Caco-2 (cell line): Measurements from ENCODE around the gene ANKRD36B. TPM values are rescaled to one million over a fixed set of nuclear protein-coding genes. Genes with fewer than 3 reads are reported as not detected.
A peak's percentile ranks its signal among the peaks of the same experiment; 100 is the strongest.
"Not testable (repeated sequence)": the region's sequence is repeated elsewhere in the genome, so short reads cannot be mapped to it uniquely, and the experiment has no call there.

Source experiments
- BruUV-seq: library from RNA; stranded (reverse); fragments of 400-500 nt; replicated peaks from 2 replicates; lab custom pipeline; 2021; lab: Mats Ljungman, UMichigan
- CTCF ChIA-PET: fragments of 300-600 bp; sonication (Branson Sonifier 250); formaldehyde crosslinking; loops from one replicate; lab custom pipeline; 2022; ENCODE audit warnings: antibody characterized with exemption; lab: Charles Lee
- POLR2A ChIA-PET: fragments of 300-600 bp; sonication (Branson Sonifier 250); formaldehyde crosslinking; loops from one replicate; lab custom pipeline; 2022; ENCODE audit warnings: antibody characterized with exemption; lab: Charles Lee
- DNase-seq, 2 experiments: peaks; one replicate each; pipeline versions ENCODE4 v3.0.0 to v3.0.0-alpha.2; 2020 to 2022
- H3K27me3 ChIP-seq: replicated peaks from 2 replicates; pipeline ENCODE4 v1.6.0; 2011; ENCODE audit warnings: low read length; ENCODE audit not compliant: control insufficient read depth, insufficient read depth
- H3K36me3 ChIP-seq: 2 replicates; pipeline ENCODE4 v1.5.1; 2011; ENCODE audit warnings: low read length; ENCODE audit not compliant: control insufficient read depth, insufficient read depth
- H3K4me1 ChIP-seq: fragments of 250-450 bp; sonication (Bioruptor Pico); 2 replicates; pipeline ENCODE4 v1.5.1; 2020; ENCODE audit warnings: mild to moderate bottlenecking
- H3K4me3 ChIP-seq: 2 replicates; pipeline ENCODE4 v1.5.1; 2011; ENCODE audit warnings: low read depth, mild to moderate bottlenecking, control low read depth, low read length
- H3K9me3 ChIP-seq: fragments of 250-450 bp; sonication (Bioruptor Pico); 2 replicates; pipeline ENCODE4 v1.5.1; 2020; ENCODE audit warnings: mild to moderate bottlenecking, moderate library complexity
- H3K27ac Mint-ChIP-seq: one replicate; pipeline ENCODE4 v1.8.0; 2022; ENCODE audit warnings: mixed read lengths; ENCODE audit not compliant: unreplicated experiment
- H3K27me3 Mint-ChIP-seq: one replicate; pipeline ENCODE4 v1.8.0; 2022; ENCODE audit warnings: mixed read lengths; ENCODE audit not compliant: insufficient read depth, unreplicated experiment
- H3K36me3 Mint-ChIP-seq: one replicate; pipeline ENCODE4 v1.8.0; 2022; ENCODE audit warnings: mild to moderate bottlenecking, mixed read lengths; ENCODE audit not compliant: insufficient read depth, unreplicated experiment
- H3K4me1 Mint-ChIP-seq: one replicate; pipeline ENCODE4 v1.8.0; 2022; ENCODE audit warnings: low read depth, mixed read lengths; ENCODE audit not compliant: unreplicated experiment
- H3K4me3 Mint-ChIP-seq: one replicate; pipeline ENCODE4 v1.8.0; 2022; ENCODE audit warnings: mild to moderate bottlenecking, moderate library complexity, mixed read lengths; ENCODE audit not compliant: unreplicated experiment
- H3K9me3 Mint-ChIP-seq: one replicate; pipeline ENCODE4 v1.8.0; 2022; ENCODE audit warnings: mixed read lengths; ENCODE audit not compliant: unreplicated experiment
- intact Hi-C: fragments of 100-400 bp; cut with micrococcal nuclease; formaldehyde crosslinking; loops from one replicate; pipeline ENCODE4 v1.10.0; 2022; ENCODE audit not compliant: unreplicated experiment
- total RNA-seq: library from RNA; stranded (reverse); gene quantifications from 2 replicates; pipeline ENCODE4 v1.2.3, GENCODE V29; 2022

ANKRD36B gene
- total RNA-seq, 1 experiment from 2014 or later = 26.7 TPM

- BruUV-seq, H3K27me3 Mint-ChIP-seq, H3K4me1 ChIP-seq, H3K27ac Mint-ChIP-seq, H3K36me3 ChIP-seq, H3K4me3 ChIP-seq, H3K9me3 ChIP-seq, intact Hi-C loops, H3K4me3 Mint-ChIP-seq, H3K27me3 ChIP-seq, H3K4me1 Mint-ChIP-seq, CTCF ChIA-PET, POLR2A ChIA-PET, H3K36me3 Mint-ChIP-seq: not testable (repeated sequence)
- peaks cover 15% of the 10 kb centered on the region for H3K9me3 Mint-ChIP-seq
- peak in 1 of 2 experiments; percentile 22 for DNase-seq
These were observed 63.8 kb downstream of the ANKRD36B start for GRCh38 chr2:97525904-97526303.

DNA sequence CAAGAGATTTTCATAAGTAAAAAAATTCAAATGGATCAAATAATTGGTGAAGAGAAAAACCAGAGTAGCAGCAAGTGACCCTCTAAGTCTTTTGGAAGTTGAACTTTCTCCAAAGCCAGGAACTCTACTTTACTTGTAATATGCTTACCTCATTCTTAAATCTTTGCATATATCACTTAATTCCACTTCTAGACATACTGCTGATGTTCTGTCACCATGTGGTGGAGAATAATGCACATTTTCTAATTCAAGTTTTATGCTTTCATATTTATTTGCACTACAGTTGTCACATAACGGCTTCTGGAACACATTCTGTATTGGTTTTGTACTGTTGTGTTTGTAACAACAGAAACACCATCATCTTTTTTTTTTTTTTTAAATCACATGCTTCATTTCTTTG lies 65.9 kb downstream of the ANKRD36B start:
- H3K36me3 ChIP-seq, CTCF ChIA-PET, DNase-seq, H3K4me1 ChIP-seq, H3K27me3 ChIP-seq, H3K9me3 ChIP-seq, intact Hi-C loops, BruUV-seq, H3K27ac Mint-ChIP-seq, H3K4me3 Mint-ChIP-seq, H3K4me3 ChIP-seq, H3K4me1 Mint-ChIP-seq, H3K36me3 Mint-ChIP-seq, H3K27me3 Mint-ChIP-seq, POLR2A ChIA-PET: not testable (repeated sequence)
- H3K9me3 Mint-ChIP-seq = peaks cover 15% of the 10 kb centered on the region

GRCh38 chr2:97522916-97523555 lies 66.6 kb downstream of the ANKRD36B start:
- intact Hi-C loops, H3K27ac Mint-ChIP-seq, H3K4me3 Mint-ChIP-seq, POLR2A ChIA-PET, H3K4me3 ChIP-seq, CTCF ChIA-PET, BruUV-seq, DNase-seq, H3K27me3 Mint-ChIP-seq, H3K4me1 ChIP-seq, H3K27me3 ChIP-seq, H3K36me3 ChIP-seq, H3K9me3 ChIP-seq, H3K4me1 Mint-ChIP-seq, H3K36me3 Mint-ChIP-seq: not testable (repeated sequence)
- H3K9me3 Mint-ChIP-seq = peaks cover 15% of the 10 kb centered on the region

DNA sequence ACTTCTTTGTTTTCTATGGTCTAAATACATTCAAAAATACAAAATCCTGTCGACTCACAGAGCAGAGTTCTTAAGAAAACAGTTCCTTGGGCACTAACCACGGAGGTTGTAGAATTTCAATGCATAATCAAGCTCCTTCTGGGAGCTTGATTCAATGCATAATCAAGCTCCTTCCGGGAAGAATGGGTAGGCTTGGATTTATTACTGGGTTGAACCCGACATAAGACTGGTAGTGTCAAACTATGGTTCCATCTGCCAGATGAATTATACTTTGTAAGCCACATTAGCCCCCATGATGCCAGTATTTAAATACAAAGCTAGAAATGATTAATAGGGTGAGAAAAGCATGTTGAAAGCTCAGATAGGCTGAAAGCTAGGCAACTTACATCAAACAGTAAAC lies 94.0 kb downstream of the ANKRD36B start:
- H3K36me3 Mint-ChIP-seq, H3K36me3 ChIP-seq, H3K4me3 Mint-ChIP-seq, intact Hi-C loops, H3K27me3 ChIP-seq, H3K27me3 Mint-ChIP-seq, H3K9me3 Mint-ChIP-seq, H3K4me1 ChIP-seq, H3K9me3 ChIP-seq, H3K27ac Mint-ChIP-seq, DNase-seq, H3K4me1 Mint-ChIP-seq, POLR2A ChIA-PET, CTCF ChIA-PET, BruUV-seq, H3K4me3 ChIP-seq: not testable (repeated sequence)

DNA sequence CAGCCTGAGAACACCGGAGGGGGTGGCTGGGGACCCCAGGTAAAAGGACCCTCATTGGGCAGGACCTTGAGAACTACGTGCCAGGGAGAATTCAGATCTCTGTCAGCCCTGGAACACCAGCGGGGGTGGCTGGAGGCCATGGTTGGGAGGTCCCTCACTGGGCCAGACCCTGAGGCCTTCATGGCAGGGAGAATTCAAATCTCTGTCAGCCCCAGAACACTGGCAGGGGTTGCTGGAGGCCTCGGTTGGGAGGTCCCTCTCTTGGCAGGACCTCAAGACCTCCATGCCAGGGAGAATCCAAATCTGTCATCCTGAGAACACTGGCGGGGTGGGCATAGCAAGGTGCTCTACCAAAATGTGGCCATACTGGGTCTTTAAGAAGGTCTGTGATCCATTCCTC lies 99.5 kb downstream of the ANKRD36B start:
- H3K9me3 ChIP-seq, H3K4me1 ChIP-seq, H3K4me3 ChIP-seq, H3K9me3 Mint-ChIP-seq, BruUV-seq, CTCF ChIA-PET, H3K36me3 Mint-ChIP-seq, H3K36me3 ChIP-seq, H3K4me3 Mint-ChIP-seq, H3K27me3 Mint-ChIP-seq, H3K27ac Mint-ChIP-seq, H3K27me3 ChIP-seq, H3K4me1 Mint-ChIP-seq, intact Hi-C loops, POLR2A ChIA-PET: not testable (repeated sequence)
- peak; percentile 2 to 39 for DNase-seq

Other genes with a start within 250 kb of the ANKRD36B start
- gene COX5B, start 56.2 kb upstream of the ANKRD36B start, total RNA-seq = 313 TPM in 2 replicates
- gene ACTR1B, start 74.2 kb upstream of the ANKRD36B start, total RNA-seq = 41.1 and 42.3 TPM in 2 replicates
- 9.4 and 10.2 TPM in 2 replicates for gene C2orf92, start 79.8 kb upstream of the ANKRD36B start, total RNA-seq
- 0.82 and 0.86 TPM in 2 replicates for gene ZAP70, start 123.7 kb upstream of the ANKRD36B start, total RNA-seq